PC-3 (cell line): Measurements from ENCODE around the gene PTPRN2. TPM values are rescaled to one million over a fixed set of nuclear protein-coding genes. Genes with fewer than 3 reads are reported as not detected.

Source experiments
- ATAC-seq: fragments of 200-7000 bp; cut with Tn5 transposase; 2 replicates; pipeline ENCODE4 v1.9.1; 2020; ENCODE audit warnings: mild to moderate bottlenecking, moderate library complexity
- BruUV-seq: library from RNA; stranded (reverse); fragments of 400-500 nt; replicated peaks from 2 replicates; lab custom pipeline; 2021; lab: Mats Ljungman, UMichigan
- CTCF ChIA-PET: fragments of 300-600 bp; sonication (Branson Sonifier 250); formaldehyde crosslinking; loops from one replicate; lab custom pipeline; 2022; ENCODE audit warnings: antibody characterized with exemption; lab: Charles Lee
- POLR2A ChIA-PET: fragments of 300-600 bp; sonication (Branson Sonifier 250); formaldehyde crosslinking; loops from one replicate; lab custom pipeline; 2022; ENCODE audit warnings: antibody characterized with exemption; ENCODE audit not compliant: unreplicated experiment; lab: Charles Lee
- DNase-seq: peaks from one replicate; pipeline ENCODE4 v3.0.0-alpha.2; 2015
- H2AFZ ChIP-seq: fragments of 300-600 bp; sonication (generic); 2 replicates; pipeline ENCODE4 v1.6.0; 2016; ENCODE audit warnings: antibody characterized with exemption, low read length
- H3F3A ChIP-seq: fragments of 300-600 bp; sonication (generic); one replicate; pipeline ENCODE4 v1.6.0; 2017; ENCODE audit warnings: antibody characterized with exemption, low read length, control low read depth, mild to moderate bottlenecking; ENCODE audit not compliant: unreplicated experiment
- H3K27ac ChIP-seq: fragments of 300-600 bp; sonication (generic); 2 replicates; pipeline ENCODE4 v1.5.1; 2016; ENCODE audit warnings: mild to moderate bottlenecking, low read length
- H3K27me3 ChIP-seq: fragments of 300-600 bp; sonication (generic); 2 replicates; pipeline ENCODE4 v1.6.1; 2016; ENCODE audit warnings: low read length, mixed read lengths
- H3K36me3 ChIP-seq: fragments of 300-600 bp; sonication (generic); 2 replicates; pipeline ENCODE4 v1.6.1; 2016; ENCODE audit warnings: low read depth, mixed run types, low read length, mixed read lengths
- H3K4me1 ChIP-seq: fragments of 300-600 bp; sonication (generic); 2 replicates; pipeline ENCODE4 v1.5.1; 2016; ENCODE audit warnings: low read length; ENCODE audit not compliant: insufficient read depth
- H3K4me2 ChIP-seq: fragments of 300-600 bp; sonication (generic); 2 replicates; pipeline ENCODE4 v1.6.0; 2016; ENCODE audit warnings: low read length
- H3K4me3 ChIP-seq: fragments of 300-600 bp; sonication (generic); 2 replicates; pipeline ENCODE4 v1.5.1; 2016; ENCODE audit warnings: mild to moderate bottlenecking, low read length, mixed read lengths
- H3K79me2 ChIP-seq: fragments of 300-600 bp; sonication (generic); 2 replicates; pipeline ENCODE4 v1.6.1; 2017; ENCODE audit warnings: low read length, mixed read lengths
- H3K9ac ChIP-seq: fragments of 300-600 bp; sonication (generic); 2 replicates; pipeline ENCODE4 v1.6.0; 2016; ENCODE audit warnings: mild to moderate bottlenecking, low read length
- H3K9me2 ChIP-seq: fragments of 300-600 bp; sonication (generic); replicated peaks from 2 replicates; pipeline ENCODE4 v1.6.1; 2016; ENCODE audit warnings: mixed run types, low read length, mixed read lengths
- H3K9me3 ChIP-seq: fragments of 300-600 bp; sonication (generic); 2 replicates; pipeline ENCODE4 v1.6.1; 2016; ENCODE audit warnings: low read length, mixed read lengths
- H4K20me1 ChIP-seq: fragments of 300-600 bp; sonication (generic); 2 replicates; pipeline ENCODE4 v1.6.1; 2016; ENCODE audit warnings: low read length, mixed read lengths
- EZH2 ChIP-seq: fragments of 300-600 bp; sonication (generic); IDR thresholded peaks from one replicate; pipeline ENCODE4 v1.6.1; 2017; ENCODE audit warnings: antibody characterized with exemption, mild to moderate bottlenecking, low read length; ENCODE audit not compliant: unreplicated experiment
- EZH2phosphoT487 ChIP-seq: fragments of 300-600 bp; sonication (generic); IDR thresholded peaks from 2 replicates; pipeline ENCODE4 v1.6.1; 2018; ENCODE audit warnings: mild to moderate bottlenecking, antibody characterized with exemption, low read length, borderline replicate concordance
- intact Hi-C: fragments of 100-400 bp; cut with micrococcal nuclease; formaldehyde crosslinking; loops from 2 replicates; pipeline ENCODE4 v1.9.0; 2023
- total RNA-seq: library from RNA; depleted of rRNA; stranded (reverse); fragments of >200 nt; gene quantifications from 2 replicates; pipeline ENCODE4 v1.2.3, GENCODE V29; 2014
- TF ChIP-seq, protein P1 (sequence below): fragments of 300-600 bp; sonication (generic); conservative IDR thresholded peaks from 2 replicates; pipeline ENCODE4 v1.5.1; 2017; ENCODE audit warnings: antibody characterized with exemption, low read depth, mild to moderate bottlenecking, low read length

PTPRN2 gene
- total RNA-seq, 1 experiment from 2014 or later = 3.2 TPM

DNA sequence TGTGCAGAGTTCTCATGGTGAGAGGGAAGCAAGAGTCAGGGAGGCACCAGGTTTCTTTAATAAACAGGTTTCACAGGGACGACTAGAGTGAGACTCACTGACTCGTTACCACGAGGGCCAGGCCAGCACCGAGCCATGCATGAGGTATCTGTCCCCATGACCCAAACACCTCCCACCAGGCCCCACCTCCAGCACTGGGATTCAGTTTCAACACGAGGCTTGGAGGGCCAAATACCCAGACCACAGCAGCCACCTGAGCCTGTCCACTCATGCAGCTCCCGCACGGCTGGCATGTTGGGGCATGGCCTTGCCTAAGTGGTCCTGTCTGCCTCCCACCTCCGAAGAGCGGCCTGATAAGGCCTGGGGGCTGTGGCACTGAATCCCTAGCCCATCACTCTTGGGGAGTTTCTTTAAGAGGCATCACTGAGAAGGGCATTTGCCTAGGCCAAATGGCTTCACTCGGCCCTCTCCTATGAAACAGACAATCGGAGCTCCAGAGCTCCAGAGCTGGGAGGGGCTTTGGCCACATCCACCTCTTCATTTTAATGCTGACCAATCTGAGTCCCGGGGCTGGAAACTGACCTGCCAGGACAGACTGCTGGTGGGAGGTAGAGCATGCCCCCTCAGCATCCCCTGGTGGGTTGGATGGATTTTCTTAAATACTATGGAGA is 1093.0 kb downstream of the PTPRN2 start:
- H3K4me2 ChIP-seq = no peak overlapping the region
- H3K4me3 ChIP-seq = no peak overlapping the region
- peaks cover 6% of the 10 kb centered on the region for H3K9me3 ChIP-seq
- no peaks in the 10 kb centered on the region for H3K79me2 ChIP-seq
- intact Hi-C loops = no loop called here
- H4K20me1 ChIP-seq = no peaks in the 10 kb centered on the region
- TF ChIP-seq EZH2phosphoT487 (no peak), EZH2 (no peak)
- TF ChIP-seq, protein P1, sequence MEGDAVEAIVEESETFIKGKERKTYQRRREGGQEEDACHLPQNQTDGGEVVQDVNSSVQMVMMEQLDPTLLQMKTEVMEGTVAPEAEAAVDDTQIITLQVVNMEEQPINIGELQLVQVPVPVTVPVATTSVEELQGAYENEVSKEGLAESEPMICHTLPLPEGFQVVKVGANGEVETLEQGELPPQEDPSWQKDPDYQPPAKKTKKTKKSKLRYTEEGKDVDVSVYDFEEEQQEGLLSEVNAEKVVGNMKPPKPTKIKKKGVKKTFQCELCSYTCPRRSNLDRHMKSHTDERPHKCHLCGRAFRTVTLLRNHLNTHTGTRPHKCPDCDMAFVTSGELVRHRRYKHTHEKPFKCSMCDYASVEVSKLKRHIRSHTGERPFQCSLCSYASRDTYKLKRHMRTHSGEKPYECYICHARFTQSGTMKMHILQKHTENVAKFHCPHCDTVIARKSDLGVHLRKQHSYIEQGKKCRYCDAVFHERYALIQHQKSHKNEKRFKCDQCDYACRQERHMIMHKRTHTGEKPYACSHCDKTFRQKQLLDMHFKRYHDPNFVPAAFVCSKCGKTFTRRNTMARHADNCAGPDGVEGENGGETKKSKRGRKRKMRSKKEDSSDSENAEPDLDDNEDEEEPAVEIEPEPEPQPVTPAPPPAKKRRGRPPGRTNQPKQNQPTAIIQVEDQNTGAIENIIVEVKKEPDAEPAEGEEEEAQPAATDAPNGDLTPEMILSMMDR = no peak
- peaks cover 9% of the 10 kb centered on the region for H3F3A ChIP-seq
- no peak overlapping the region for H2AFZ ChIP-seq
- ChIA-PET CTCF (no interaction called here), POLR2A (no interaction called here)
- H3K4me1 ChIP-seq = peaks cover 11% of the 10 kb centered on the region
- H3K9ac ChIP-seq = no peak overlapping the region
- no TSS peak for BruUV-seq
- H3K27ac ChIP-seq = no peak overlapping the region
- H3K36me3 ChIP-seq = peaks cover 4% of the 10 kb centered on the region; the same call in 1 of the 2 replicates
- H3K9me2 ChIP-seq = no peaks in the 10 kb centered on the region
- no peaks in the 10 kb centered on the region for H3K27me3 ChIP-seq
- DNase-seq = no peak
- no peak for ATAC-seq

DNA sequence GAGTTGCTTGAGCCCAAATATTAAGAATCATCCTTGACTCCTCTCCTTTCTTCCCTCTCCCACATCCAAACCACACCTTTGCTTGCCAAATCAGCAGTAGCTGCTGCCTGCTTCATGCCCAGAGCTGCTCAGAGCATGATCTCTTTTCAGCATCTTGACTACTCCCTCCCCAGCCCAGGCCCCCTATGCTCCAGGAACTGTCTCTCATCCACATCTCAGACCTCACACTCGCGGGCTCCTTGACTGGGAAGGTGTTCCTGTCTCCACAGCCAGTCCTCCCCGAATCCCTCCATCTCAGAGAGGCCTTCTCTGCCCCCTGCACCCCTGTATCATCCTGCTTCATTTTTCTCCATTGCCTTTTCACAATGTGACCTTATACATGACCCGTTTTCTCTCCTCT is 1093.8 kb downstream of the PTPRN2 start:
- no peak for ATAC-seq
- ChIA-PET CTCF (no interaction called here), POLR2A (no interaction called here)
- H3K9me2 ChIP-seq = no peaks in the 10 kb centered on the region
- peaks cover 9% of the 10 kb centered on the region for H3F3A ChIP-seq
- no peaks in the 10 kb centered on the region for H3K27me3 ChIP-seq
- no peaks in the 10 kb centered on the region for H4K20me1 ChIP-seq
- peaks cover 14% of the 10 kb centered on the region for H3K4me1 ChIP-seq
- no TSS peak for BruUV-seq
- TF ChIP-seq, protein P1 = no peak
- TF ChIP-seq EZH2phosphoT487 (no peak), EZH2 (no peak)
- no peak for DNase-seq
- H3K4me3 ChIP-seq = no peak overlapping the region
- H3K27ac ChIP-seq = no peak overlapping the region
- no peak overlapping the region for H3K4me2 ChIP-seq
- intact Hi-C loops = no loop called here
- H3K9ac ChIP-seq = no peak overlapping the region
- peaks cover 6% of the 10 kb centered on the region for H3K9me3 ChIP-seq
- no peaks in the 10 kb centered on the region for H3K79me2 ChIP-seq
- H2AFZ ChIP-seq = no peak overlapping the region
- peaks cover 4% of the 10 kb centered on the region; the same call in 1 of the 2 replicates for H3K36me3 ChIP-seq

DNA sequence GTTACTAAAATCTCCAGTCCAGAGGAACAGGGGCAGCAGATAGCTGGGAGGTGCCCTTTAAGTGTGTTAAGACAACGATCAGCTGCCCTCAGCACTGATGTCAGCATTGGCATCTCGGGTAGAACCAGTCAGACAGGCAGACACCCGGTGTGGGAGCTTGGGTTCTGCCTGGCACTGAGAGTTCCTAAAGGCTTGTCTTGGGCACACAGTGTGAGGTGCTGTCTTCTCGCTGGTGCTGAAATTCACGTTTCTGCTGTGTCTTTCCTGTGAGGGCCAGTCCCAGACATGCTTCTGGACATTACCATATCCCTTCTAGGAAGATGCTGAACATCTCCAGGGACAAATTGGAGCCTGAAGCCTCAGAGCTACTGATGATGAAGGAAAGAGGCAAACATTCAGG is 1094.6 kb downstream of the PTPRN2 start:
- H2AFZ ChIP-seq = no peak overlapping the region
- ChIA-PET POLR2A (no interaction called here), CTCF (no interaction called here)
- no peak overlapping the region for H3K27ac ChIP-seq
- DNase-seq (peak; percentile 42), ATAC-seq (no peak)
- TF ChIP-seq EZH2phosphoT487 (no peak), EZH2 (no peak)
- TF ChIP-seq, protein P1 = no peak
- H3K27me3 ChIP-seq = no peaks in the 10 kb centered on the region
- H3K4me2 ChIP-seq = no peak overlapping the region
- H3K4me1 ChIP-seq = peaks cover 18% of the 10 kb centered on the region
- H3K9me2 ChIP-seq = no peaks in the 10 kb centered on the region
- peaks cover 6% of the 10 kb centered on the region for H3K9me3 ChIP-seq
- H4K20me1 ChIP-seq = no peaks in the 10 kb centered on the region
- no TSS peak for BruUV-seq
- no peak overlapping the region for H3K4me3 ChIP-seq
- no peaks in the 10 kb centered on the region for H3K79me2 ChIP-seq
- intact Hi-C loops = no loop called here
- H3K9ac ChIP-seq = no peak overlapping the region
- H3F3A ChIP-seq = peaks cover 9% of the 10 kb centered on the region
- peaks cover 4% of the 10 kb centered on the region; the same call in 1 of the 2 replicates for H3K36me3 ChIP-seq
